ENCODE measurements around the gene AMHR2.
A peak's percentile ranks its signal among the peaks of the same experiment; 100 is the strongest.

Gene AMHR2

DNA sequence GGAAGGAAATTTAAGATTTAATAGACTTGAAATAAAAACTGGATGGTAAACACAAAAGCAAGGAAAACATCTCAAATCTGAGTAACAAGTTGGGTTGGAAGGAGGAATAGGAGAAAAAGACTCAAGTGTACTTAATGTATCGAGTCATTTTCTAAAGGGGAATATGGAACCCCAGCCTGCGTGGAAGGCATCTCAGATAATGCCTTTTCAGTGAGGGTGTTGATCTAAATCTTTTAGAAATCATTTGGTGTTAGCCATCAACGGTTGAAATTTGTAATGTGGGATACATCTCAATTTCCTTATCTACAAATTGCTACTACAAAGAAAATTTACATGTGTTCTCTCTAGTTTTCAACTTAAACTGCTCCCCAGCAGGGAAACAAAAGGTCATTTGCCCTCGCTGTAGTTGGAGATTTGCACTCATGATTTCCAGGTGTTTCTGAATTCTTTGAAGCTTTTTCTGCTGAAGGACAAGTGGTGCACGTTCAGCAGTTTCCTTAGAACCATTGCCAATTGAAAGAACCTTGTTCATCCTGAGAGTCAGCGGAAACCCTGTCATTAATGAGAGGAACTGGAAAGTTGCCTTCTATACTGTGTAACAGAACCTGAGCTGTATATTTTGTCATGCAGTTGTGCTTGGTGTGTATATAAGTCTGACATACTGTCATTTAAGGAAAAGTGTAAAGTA lies 30.4 kb downstream of the AMHR2 start:
- DNase-seq, result no peak

DNA sequence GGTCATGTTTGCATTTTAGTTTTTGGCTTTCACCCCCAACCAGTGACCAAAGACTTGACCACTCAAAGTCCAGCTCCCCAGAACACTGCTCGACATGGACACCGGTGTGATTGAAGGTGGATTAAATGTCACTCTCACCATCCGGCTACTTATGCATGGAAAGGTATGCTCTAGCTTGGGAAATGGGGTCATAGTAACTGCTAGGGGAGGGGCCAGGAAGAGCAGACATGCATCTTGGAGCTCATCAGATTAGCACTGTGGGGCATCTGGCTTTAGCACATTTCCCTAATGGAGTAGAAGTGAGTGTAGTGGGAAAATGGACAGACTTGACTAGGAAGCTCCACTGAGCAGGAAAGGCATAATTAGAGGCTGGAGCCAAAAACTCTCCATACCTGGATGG lies 31.1 kb downstream of the AMHR2 start:
- peak; percentile 20 for DNase-seq

DNA sequence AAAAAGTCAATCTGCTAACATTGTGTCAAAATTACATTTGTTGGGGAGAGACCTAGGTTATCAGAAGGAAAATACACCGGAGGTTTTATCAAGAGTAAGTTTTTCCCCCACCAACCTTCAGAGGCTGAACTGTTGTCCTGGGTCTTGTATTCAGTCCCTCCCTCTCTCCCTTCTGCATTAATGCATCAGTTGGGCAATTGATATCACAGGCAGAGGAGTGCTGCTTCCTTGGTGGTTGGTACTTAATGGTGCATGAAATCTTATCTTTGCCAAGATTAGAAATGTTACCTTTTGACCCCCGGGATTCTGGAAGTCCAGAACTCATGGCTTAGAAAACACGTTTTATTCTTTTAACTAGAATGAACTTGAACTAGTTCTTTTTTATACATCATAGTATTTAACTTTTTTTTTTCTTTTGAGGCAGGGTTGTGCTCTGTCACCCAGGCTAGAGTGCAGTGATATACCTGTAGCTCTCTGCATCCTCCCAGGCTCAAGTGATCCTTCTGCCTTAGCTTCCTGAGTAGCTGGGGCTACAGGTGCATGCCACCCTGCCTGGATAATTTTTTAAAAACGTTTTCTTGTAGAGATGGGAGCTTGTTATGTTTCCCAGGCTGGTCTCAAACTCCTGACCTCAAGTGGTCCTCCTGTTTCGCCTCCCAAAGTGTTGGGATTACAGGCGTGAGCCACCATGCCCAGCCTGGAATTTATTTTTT lies 33.2 kb downstream of the AMHR2 start:
- no peak for DNase-seq

DNA sequence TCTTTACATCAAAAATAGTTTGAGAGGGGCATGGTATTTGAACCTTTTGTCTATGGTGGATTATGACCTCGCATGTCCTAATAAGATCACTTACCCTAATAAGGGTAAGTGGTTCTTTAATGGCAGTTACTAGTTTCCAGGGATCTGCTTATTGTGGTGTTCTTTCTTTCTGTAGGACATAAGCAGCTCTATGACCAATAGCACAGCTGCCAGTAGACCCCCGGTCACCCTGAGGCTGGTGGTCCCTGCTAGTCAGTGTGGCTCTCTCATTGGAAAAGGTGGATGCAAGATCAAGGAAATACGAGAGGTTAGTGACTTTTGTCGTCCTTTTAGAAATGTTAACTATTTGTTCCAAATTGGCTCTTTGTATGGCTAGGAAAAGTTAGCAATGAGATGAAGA lies 35.4 kb downstream of the AMHR2 start:
- DNase-seq, result no peak

DNA sequence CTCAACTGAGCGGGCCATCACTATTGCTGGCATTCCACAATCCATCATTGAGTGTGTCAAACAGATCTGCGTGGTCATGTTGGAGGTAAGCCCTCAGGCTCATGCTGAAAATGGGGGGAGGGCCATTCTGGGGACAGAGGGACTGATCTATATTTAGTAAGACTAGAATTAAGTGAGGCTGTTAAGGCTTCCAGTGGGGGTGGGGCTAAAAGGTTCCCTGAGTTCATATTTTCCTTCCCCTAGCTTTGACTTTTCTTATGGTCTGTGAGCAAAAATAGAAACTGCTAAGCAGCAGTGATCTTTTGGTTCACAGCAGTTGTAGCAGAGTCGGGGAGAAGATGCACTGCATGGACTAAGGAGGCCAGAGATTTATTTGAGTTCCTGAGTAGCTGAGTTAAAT lies 37.4 kb downstream of the AMHR2 start:
- DNase-seq, result no peak

DNA sequence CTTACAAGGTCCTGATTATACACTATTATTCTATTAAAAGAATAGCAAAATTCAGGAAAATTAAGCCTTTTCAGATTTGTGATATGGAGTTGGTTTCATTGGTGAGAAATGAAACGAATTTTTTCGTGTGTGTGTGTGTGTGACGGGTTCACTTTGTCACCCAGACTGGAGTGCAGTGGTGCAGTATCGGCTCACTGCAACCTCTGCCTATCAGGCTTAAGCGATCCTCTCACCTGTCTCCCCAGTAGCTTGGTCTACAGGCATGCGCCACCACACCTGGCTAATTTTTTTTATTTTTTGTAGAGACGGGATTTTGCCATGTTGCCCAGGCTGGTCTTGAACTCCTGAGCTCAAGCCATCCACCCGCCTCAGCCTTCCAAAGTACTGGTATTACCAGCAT lies 37.9 kb downstream of the AMHR2 start:
- DNase-seq, result no peak

DNA sequence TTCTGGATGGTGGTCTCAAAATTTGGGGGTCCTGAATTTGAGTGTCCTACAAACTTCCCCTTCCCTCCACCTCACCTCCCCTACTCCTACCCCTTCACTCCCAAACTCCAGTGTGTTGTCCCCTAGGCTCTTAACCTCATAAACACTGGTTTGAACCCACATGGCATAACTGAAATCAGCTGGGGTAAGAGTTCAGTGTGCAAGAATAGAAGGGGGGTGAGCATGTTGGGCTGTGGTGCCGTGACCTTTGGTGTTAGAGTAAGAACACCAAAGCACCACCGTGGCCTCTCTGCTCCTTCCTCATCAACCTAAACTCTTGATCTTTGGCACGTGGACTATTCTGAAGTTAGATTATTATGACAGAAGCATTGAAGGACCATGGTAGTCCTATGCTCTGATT lies 39.3 kb downstream of the AMHR2 start:
- DNase-seq, result no peak

DNA sequence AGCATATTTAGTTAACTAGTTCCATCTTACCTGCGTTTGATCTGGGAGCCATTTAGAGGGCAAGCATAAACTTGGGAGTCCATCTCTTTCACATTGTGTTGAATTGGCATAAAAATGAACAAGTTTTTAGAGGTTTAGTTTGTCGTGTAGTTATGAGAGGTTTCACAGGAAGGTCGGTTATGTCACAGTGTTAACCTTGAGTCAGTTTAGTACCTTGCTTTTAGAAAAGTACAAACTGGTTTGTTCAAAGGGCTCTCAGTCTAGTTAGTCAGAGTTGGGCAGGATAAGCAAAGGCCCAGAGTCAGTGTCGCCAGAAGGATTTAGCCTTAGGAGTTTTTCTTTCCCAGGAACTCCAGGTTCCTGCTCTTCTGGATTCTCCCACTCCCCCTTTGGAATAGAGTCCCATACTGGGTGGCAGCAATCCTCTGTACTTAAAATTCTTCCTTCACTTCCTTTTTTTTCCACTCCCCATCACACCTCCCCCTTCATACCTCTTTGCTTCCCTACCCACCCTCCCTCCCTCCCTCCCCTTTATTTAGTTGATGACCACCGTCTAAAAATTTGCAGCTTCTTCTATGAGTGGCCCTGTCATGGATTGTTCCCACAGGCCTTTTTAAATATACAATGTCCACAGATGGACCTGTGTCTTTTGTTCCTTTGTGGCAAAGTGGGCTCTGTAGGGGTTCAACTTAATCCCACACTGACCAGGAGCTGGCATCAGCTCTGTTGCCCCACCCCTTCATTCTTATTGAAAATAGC lies 40.3 kb downstream of the AMHR2 start:
- no peak for DNase-seq

DNA sequence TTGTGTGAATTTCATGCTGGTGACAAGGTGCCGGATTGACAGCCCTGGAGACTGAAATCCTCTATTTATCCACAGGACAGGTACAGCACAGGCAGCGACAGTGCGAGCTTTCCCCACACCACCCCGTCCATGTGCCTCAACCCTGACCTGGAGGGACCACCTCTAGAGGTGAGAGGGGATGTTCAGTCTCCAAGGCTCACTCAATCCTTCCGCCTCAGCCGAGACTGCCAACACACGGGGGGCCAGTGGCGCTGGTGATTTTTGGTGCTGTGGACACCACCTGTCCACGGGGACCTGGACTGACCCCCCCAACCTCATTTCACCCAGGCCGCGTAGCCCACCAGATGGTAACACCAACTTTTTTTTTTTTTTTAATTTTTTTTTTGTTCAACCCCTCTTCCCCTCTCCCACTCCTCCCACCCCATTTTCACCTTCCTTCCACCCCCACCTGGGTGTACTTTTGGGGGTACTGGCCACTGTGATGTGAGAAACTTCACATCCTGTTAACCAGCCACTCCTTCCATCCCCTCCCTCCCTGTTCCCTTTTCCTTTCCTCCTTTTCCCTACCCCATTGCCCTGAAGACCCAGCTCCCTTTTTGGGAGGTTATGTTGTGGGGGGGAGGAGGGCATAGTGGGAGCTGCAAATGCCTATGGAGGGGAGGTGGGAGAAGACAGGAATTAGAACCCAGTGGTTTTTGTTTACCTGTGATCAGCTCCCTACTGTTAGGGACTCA lies 41.2 kb downstream of the AMHR2 start:
- no peak for DNase-seq

DNA sequence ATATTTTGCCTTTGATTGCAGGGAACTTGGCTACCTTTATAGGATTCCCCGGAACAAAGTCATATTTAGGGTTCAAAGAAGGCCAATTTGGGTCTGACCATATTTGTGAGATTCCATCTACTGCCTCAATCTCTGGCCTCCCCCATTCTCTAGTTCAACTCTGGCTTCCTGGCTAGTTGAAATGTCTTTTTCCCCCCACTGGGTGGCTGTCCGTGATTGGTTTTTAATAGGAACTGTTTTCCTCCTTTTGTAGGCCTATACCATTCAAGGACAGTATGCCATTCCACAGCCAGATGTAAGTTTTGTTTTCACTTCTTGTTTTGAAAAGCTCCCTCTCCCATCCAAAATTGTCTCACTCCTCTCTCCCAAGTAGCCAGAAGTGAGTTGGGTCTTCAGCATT lies 42.0 kb downstream of the AMHR2 start:
- DNase-seq, result no peak

DNA sequence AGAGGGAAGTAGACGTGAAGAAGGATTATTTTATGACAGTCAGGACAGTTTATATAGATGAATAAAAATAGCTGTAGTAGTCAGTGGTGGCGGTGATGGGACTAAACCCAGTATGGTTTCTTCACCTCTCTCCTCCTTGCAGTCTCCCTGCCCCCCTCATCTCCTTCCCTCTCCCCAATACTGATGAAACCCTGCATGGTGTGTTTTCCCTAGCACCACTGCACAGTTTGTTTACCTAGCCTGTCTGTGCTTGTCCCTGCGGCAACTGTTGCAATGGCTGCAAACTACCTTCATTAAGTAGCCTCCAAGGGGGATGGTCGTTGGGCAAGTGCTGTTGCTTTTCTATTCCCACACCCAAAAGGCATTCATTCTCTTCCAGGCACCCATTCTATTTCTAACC lies 43.0 kb downstream of the AMHR2 start:
- peak; percentile 46 for DNase-seq

DNA sequence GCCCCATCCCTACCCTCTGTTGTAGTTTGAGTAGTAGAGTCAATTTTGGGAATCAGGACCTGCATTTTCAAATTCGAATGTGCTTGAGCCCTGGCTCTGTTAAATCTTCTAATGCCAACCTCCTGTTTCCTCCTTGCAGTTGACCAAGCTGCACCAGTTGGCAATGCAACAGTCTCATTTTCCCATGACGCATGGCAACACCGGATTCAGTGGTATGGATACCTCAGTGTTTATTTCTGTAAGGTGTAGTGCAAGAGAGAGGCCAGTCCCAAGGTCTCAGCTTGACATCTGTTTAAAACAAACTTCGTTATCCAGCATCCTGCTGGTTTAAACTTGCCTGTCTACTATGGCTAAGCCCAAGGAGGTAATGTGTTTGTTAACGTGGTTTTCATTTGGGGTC lies 43.4 kb downstream of the AMHR2 start:
- no peak for DNase-seq

DNA sequence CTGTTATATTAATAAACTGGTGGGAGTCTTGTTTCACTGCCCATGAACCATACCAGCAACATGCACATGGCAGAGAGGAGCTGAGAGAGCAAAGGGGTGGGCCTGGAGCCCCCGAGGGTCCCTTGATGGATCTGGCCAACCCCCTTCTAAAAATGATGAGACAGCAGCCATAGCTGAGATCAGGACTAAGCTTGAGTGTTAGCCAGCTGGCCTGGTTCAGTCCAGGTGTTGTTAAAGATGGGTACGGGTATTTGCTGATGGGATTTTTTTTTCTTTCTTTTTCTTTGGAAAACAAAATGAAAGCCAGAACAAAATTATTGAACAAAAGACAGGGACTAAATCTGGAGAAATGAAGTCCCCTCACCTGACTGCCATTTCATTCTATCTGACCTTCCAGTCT lies 44.2 kb downstream of the AMHR2 start:
- no peak for DNase-seq

DNA sequence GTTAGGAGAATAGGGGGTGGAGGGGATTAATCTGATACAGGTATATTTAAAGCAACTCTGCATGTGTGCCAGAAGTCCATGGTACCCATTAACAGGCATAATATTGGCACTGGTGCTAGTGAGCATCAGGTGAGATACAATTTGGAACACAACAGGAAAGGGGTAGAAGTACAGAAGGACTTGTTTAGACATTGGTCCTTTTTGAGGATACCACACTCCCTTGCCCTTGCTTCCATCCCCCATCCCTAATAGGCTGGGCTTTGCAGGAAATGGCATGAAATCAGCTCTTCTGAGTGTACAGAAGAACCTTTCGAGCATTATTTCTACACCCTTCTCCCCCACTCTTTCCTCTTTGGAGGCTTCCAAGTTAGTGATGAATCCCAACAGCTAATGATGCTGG lies 44.6 kb downstream of the AMHR2 start:
- no peak for DNase-seq

DNA sequence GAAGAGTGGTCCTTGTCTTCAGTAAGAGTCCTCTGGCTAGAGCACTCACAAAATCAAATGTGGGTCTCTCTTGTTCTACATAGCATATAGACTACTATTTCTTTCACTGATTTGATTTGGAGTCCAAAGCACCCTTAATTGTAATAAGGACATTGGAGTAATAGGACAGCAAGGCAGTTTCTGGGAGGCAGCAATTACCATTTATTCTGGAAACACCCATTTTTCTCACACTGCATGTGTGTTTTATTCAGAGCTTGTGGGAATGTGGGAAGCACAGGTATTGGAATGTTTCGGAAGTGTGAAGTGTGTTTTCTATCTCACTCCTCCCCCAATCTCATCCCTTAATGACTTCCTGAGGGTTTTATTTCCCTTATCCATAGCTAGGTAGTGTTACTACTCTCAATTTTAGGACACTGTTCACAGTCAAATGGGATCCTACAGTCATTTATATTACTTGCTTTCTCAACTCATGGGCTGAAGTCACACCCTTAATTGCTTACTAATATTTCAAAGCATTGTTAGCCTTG lies 48.5 kb downstream of the AMHR2 start:
- DNase-seq, result no peak

DNA sequence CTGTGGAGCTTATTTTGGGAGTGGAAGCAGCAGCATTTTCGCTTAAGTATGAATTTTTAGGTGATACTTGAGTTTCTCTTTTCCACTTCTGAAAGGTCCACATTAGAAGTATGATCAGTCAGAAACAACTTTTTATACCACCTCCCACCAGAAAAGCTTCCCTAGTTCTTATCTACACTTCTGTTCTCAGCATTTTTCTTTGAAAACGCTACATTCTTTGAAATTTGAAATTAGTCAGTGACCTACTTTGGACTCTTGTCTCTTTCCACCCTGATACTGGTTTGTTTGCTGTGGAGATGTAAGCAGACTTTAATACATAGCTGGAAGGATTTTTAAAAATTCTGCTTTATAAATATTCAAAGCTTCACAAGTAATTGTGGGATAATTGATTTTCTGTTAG lies 50.4 kb downstream of the AMHR2 start:
- no peak for DNase-seq

DNA sequence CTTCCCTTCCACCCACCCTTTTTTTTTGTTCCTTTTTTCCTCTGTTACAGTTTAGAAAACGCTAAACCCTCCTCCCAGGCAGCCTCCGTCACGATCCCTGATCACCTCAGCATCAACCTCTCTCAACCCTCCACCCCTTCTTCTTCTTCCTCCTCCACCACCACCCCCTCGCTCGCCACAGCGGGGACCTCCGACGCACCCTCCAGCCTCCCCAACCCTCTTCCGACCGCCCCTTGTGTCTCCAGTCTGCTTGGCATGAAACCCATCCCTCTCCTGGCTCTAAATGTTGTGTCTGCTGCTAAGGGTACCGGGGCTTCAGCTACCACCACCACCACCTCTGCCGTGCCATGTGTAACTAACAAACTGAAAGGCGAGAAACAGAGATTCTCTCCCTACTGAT lies 51.2 kb downstream of the AMHR2 start:
- no peak for DNase-seq

DNA sequence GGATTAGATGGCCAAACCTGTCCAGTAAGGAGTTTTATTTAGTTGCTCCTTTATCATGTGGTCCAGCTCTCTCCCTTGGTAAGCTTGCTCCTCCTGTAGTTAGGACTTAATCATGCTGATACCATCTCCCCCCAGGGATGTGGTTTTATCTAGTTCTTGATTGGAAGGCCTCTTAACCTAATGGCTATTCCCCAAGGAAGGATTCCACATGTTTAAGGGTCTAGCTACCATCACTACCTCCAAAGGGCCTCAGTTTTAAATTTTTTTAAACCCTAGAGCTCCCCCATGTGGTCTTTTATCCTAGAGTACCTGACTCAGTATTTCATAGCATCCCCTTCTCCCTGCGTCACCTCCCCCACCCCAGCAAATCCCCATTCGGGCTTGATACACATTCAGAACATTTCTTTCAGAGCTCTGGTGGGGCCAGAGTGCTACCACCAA lies 53.1 kb downstream of the AMHR2 start:
- DNase-seq, result peak; percentile 54

DNA sequence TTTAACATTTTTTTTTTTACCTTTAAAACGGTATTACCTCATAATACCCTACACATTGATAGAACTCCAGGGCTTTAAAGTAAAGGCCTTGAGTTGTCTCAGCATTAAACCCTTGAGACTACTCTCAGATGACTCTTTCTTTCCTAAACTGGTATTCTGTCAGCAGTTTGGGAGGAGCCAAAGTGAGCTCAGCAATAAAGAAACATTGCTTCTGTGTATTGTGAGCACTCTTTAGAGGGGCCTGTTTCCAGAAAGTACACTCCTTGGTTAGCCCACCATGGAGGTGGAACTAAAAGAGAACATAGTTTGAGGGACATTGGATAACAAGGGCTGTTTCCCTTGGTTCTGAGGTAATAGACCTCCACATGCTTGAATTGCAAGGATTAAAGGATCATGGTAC lies 55.2 kb downstream of the AMHR2 start:
- DNase-seq, result no peak

DNA sequence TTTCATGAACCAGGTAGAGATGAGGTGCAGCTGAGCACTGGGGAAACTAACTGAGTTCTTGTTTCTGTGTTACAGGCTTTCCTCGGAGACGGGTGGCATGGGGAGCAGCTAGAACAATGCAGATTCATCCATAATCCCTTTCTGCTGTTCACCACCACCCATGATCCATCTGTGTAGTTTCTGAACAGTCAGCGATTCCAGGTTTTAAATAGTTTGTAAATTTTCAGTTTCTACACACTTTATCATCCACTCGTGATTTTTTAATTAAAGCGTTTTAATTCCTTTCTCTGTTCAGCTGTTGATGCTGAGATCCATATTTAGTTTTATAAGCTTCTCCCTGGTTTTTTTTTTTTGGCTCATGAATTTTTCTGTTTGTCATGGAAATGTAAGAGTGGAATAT lies 55.7 kb downstream of the AMHR2 start:
- DNase-seq, result no peak

DNA sequence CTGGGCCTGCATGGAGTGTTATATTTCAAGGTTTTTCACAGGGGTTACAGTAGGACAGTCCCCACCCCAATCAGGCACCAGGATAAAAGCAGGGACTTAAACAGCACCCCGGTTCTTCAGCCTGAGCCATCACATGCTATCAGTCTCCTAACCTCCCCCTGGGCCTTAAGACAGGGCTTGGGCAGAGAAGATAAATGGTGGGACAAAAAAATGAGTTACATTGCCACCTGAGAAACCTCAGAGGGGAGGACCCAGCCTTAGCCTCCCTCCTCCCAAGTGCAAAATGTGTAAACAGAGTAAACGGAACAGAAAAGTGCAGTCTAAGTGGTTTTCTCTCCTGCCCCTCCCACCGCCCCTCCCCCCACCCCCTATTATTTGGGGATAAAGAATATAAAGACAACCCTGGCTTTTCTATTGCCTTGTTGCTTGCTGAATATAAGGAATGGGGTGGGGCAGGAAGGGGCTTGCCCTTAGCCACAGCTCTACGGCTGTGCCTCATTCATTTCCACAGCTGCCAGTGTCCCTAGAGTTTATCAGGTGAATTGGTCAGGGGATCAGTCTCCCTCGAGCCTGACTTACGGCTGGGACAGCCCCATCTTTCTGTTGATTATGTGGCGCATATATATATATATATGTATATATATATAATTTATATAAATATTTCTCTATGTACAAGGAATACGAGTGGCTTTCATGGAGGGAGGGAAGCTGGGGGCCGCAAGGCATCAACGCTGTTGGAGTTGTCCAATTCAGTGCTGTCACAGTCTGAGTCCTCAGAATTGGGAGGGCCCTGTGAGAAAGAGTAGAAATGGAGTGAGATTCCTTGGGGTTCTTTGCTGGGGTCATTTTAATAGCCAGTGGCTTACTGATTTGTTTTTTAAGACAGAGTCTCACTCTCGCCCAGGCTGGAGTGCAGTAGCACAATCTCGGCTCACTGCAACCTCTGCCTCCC lies 57.1 kb downstream of the AMHR2 start:
- DNase-seq, result no peak
